Ectodermal cell (in vitro differentiated cells): Measurements from ENCODE around the gene GALM.
"Not testable (repeated sequence)": the region's sequence is repeated elsewhere in the genome, so short reads cannot be mapped to it uniquely, and the experiment has no call there.

Experiments used
- H3K27ac ChIP-seq: 2 replicates; pipeline ENCODE4 v1.7.0; 2013; ENCODE audit warnings: mild to moderate bottlenecking, low read depth, low read length; ENCODE audit not compliant: insufficient read depth, poor library complexity, severe bottlenecking
- H3K27me3 ChIP-seq: 2 replicates; pipeline ENCODE4 v1.7.0; 2013; ENCODE audit warnings: mild to moderate bottlenecking, low read length; ENCODE audit not compliant: insufficient read depth, control insufficient read depth, poor library complexity, severe bottlenecking
- H3K36me3 ChIP-seq: one replicate; pipeline ENCODE4 v1.7.0; 2013; ENCODE audit warnings: low read length; ENCODE audit not compliant: control insufficient read depth, insufficient read depth
- H3K4me1 ChIP-seq: one replicate; pipeline ENCODE4 v1.7.0; 2013; ENCODE audit warnings: low read length; ENCODE audit not compliant: control insufficient read depth, insufficient read depth
- H3K4me3 ChIP-seq: 2 replicates; pipeline ENCODE4 v1.7.0; 2013; ENCODE audit warnings: low read depth, low read length, control low read depth; ENCODE audit not compliant: insufficient read depth
- H3K9me3 ChIP-seq: 2 replicates; pipeline ENCODE4 v1.7.0; 2013; ENCODE audit warnings: mild to moderate bottlenecking, low read length, moderate library complexity; ENCODE audit not compliant: control insufficient read depth
- WGBS, 2 experiments: methylation state at CpG; one replicate each; pipeline ENCODE4 v1.1.7; 2013; ENCODE audit warnings: missing lambda C conversion rate in 2 of 2; 5-methylcytosine and 5-hydroxymethylcytosine counted together

The GALM gene

DNA sequence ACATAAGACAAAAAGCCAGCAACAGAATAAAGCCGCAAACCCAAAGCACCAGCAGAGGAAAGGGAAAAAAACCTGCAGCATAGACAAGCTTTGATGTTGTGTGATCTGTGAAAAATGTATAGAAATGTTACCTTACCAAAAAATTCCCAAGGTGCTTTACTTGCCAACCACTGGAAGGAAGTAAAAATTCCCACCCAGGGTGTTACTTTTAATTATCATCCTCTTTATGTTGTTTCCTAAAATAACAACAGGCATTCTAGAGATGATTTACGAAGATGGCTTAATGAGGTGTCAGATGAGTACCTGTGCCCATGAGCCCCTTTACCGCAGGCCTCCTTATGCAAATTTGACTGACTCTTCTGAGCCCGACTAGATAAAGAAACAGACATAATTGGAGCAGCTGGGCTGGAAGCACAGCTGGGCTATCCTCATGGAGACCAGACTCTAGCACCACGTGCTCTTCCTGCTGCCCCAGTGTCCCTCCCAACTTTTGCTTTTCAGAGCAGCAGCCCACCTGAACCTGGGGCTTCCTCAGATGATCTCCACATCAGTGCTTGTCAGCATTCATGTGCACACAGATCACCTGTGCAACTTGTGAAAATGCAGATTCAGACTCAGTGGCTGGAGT, 43.8 kb downstream of the GALM start:
- Histone ChIP-seq H3K4me1 (no peaks in the 10 kb centered on the region), H3K27ac (no peak overlapping the region), H3K27me3 (no peaks in the 10 kb centered on the region), H3K4me3 (no peak overlapping the region), H3K9me3 (no peaks in the 10 kb centered on the region), H3K36me3 (no peaks in the 10 kb centered on the region)
- WGBS, 2 experiments, result 62 to 78% methylated on average over 4 to 5 of the region's 5 CpGs

DNA sequence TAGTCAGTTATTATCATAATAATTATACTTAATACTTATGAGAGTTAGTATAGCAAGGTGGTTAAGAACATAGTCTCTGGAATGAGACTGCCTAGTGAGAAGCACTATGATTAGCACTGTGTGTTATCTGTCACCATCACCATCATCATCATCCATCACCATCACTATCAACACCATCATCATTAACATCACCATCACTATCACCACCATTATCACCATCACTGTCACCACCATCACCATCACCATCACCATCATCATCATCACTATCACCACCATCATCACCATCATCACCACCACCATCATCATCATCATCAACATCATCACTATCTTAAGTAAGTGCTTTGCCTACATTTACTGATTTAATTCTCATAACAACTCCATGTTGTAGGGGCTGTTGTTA, 45.6 kb downstream of the GALM start:
- H3K27ac ChIP-seq, result no peak overlapping the region
- no peaks in the 10 kb centered on the region for H3K4me1 ChIP-seq
- H3K27me3 ChIP-seq, result no peaks in the 10 kb centered on the region
- no peaks in the 10 kb centered on the region for H3K36me3 ChIP-seq
- H3K4me3 ChIP-seq, result no peak overlapping the region
- H3K9me3 ChIP-seq, result no peaks in the 10 kb centered on the region

GRCh38 chr2:38712413-38712812, 46.5 kb downstream of the GALM start:
- H3K27me3 ChIP-seq, result no peaks in the 10 kb centered on the region
- no peaks in the 10 kb centered on the region for H3K4me1 ChIP-seq
- no peaks in the 10 kb centered on the region for H3K36me3 ChIP-seq
- no peaks in the 10 kb centered on the region for H3K9me3 ChIP-seq
- no peak overlapping the region for H3K27ac ChIP-seq
- no peak overlapping the region for H3K4me3 ChIP-seq
- 95 to 96% methylated on average over 7 of the region's 7 CpGs for WGBS, 2 experiments

- H3K36me3 ChIP-seq, result no peaks in the 10 kb centered on the region
- H3K4me1 ChIP-seq, result no peaks in the 10 kb centered on the region
- no peaks in the 10 kb centered on the region for H3K27me3 ChIP-seq
- H3K9me3 ChIP-seq, result no peaks in the 10 kb centered on the region
- WGBS, 2 experiments, result 85 to 89% methylated on average over 4 of the region's 4 CpGs
- no peak overlapping the region for H3K4me3 ChIP-seq
- no peak overlapping the region for H3K27ac ChIP-seq
Observed at GRCh38 chr2:38712871-38713270, 47.0 kb downstream of the GALM start.

DNA sequence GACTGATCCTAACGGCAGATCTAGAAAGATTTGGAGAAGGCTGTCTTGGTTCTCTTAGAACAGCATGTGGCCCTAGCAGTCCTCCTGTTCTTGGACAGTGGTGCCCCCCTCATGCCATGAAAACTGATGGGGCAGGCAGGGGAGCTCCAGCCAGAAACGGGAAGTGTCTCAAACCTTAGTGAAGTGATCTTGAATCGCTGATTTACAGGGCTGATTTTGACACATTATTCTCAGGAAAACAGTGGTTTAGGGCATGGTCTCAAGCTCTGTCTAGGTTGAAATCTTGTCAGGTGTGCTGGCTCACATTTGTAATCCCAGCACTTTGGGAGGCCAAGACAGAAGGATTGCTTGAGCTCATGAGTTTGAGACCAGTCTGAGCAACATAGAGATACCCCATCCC, 47.4 kb downstream of the GALM start:
- H3K27me3 ChIP-seq, result no peaks in the 10 kb centered on the region
- WGBS, 2 experiments, result 93 to 95% methylated on average over 3 of the region's 3 CpGs
- no peak overlapping the region for H3K4me3 ChIP-seq
- no peaks in the 10 kb centered on the region for H3K36me3 ChIP-seq
- no peaks in the 10 kb centered on the region for H3K9me3 ChIP-seq
- no peak overlapping the region for H3K27ac ChIP-seq
- no peaks in the 10 kb centered on the region for H3K4me1 ChIP-seq

DNA sequence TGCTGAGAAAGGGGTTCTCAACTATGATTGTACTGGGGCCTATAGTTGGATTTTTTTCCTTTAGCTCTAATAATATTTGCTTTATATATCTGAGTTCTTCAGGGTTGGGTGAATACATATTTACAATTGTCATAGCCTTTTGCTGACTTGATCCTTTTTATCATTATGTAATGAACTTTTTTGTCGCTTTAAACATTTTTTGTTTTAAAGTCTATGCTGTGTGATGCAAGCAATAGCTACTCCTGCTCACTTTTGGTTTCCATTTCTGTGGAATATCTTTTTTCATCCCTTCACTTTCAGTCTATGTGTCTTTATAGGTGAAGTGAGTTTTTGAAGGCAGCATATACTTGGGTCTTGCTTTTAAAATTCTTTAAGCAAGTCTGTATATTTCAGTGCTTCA, 49.0 kb downstream of the GALM start:
- 100% methylated on average over 1 of the region's 1 CpG; no CpG with 5 or more reads in 1 of the 2 experiments for WGBS, 2 experiments
- not testable (repeated sequence) for H3K9me3 ChIP-seq, H3K27me3 ChIP-seq, H3K36me3 ChIP-seq, H3K4me3 ChIP-seq, H3K4me1 ChIP-seq, H3K27ac ChIP-seq

- Histone ChIP-seq H3K27ac (no peak overlapping the region), H3K27me3 (no peaks in the 10 kb centered on the region), H3K9me3 (no peaks in the 10 kb centered on the region), H3K4me1 (no peaks in the 10 kb centered on the region), H3K36me3 (no peaks in the 10 kb centered on the region), H3K4me3 (no peak overlapping the region)
- 97% methylated on average over 4 to 5 of the region's 6 CpGs for WGBS, 2 experiments
Observed at GRCh38 chr2:38716185-38716584, 50.3 kb downstream of the GALM start.

DNA sequence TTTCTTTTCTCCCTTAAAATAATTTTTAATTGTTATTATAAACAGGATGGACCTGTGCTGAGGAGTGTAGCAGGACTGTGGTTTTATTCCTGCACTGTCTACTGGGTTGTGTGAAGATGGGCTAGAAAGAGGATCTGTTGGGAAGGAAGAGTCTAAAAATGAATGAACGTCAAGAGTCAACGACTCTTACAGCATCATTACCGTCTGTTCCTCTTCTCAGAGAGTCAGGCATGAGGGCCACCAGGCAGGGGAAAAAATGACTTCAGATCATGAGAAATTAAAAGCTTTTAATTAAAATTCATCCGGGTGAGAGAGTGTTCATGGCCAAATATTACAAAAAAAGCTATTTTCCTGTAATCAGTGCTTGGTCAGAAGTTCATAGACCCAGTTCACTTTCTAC, 52.7 kb downstream of the GALM start:
- H3K4me1 ChIP-seq, result no peaks in the 10 kb centered on the region

GRCh38 chr2:38719706-38720105, 53.8 kb downstream of the GALM start:
- H3K36me3 ChIP-seq, result no peaks in the 10 kb centered on the region
- no peak overlapping the region for H3K4me3 ChIP-seq
- H3K9me3 ChIP-seq, result no peaks in the 10 kb centered on the region
- H3K27me3 ChIP-seq, result no peaks in the 10 kb centered on the region
- no peak overlapping the region for H3K27ac ChIP-seq
- 91 to 92% methylated on average over 12 of the region's 12 CpGs for WGBS, 2 experiments
- H3K4me1 ChIP-seq, result no peaks in the 10 kb centered on the region

More for the DNA sequence above, 52.7 kb downstream of the GALM start:
- Histone ChIP-seq H3K4me3 (no peak overlapping the region), H3K27me3 (no peaks in the 10 kb centered on the region), H3K27ac (no peak overlapping the region), H3K9me3 (no peaks in the 10 kb centered on the region), H3K36me3 (no peaks in the 10 kb centered on the region)
- 95 to 96% methylated on average over 4 of the region's 4 CpGs for WGBS, 2 experiments

- H3K27ac ChIP-seq, result no peak overlapping the region
- no peaks in the 10 kb centered on the region for H3K9me3 ChIP-seq
- no peaks in the 10 kb centered on the region for H3K27me3 ChIP-seq
- H3K36me3 ChIP-seq, result no peaks in the 10 kb centered on the region
- H3K4me1 ChIP-seq, result no peaks in the 10 kb centered on the region
- H3K4me3 ChIP-seq, result no peak overlapping the region
- 91 to 93% methylated on average over 4 of the region's 4 CpGs for WGBS, 2 experiments
Observed at GRCh38 chr2:38720613-38721241, 54.8 kb downstream of the GALM start.
